WERI-Rb-1 (cell line): ENCODE data around the gene PDCL2.

ENCODE experiments used
- DNase-seq: peaks from one replicate; pipeline ENCODE4 v3.0.0-alpha.2; 2020
- H3K27ac ChIP-seq: fragments of 250-450 bp; sonication (Bioruptor Pico); 2 replicates; pipeline ENCODE4 v1.5.1; 2020; ENCODE audit warnings: mild to moderate bottlenecking, moderate library complexity
- H3K27me3 ChIP-seq: fragments of 250-450 bp; sonication (Bioruptor Pico); 2 replicates; pipeline ENCODE4 v1.5.1; 2021; ENCODE audit warnings: mild to moderate bottlenecking, low read depth, moderate library complexity; ENCODE audit not compliant: insufficient read depth, severe bottlenecking
- H3K36me3 ChIP-seq: fragments of 250-450 bp; sonication (Bioruptor Pico); 2 replicates; pipeline ENCODE4 v1.5.1; 2020; ENCODE audit warnings: mild to moderate bottlenecking, moderate library complexity
- H3K4me3 ChIP-seq: 2 replicates; pipeline ENCODE4 v1.5.1; 2011; ENCODE audit warnings: low read depth, mild to moderate bottlenecking, control low read depth, low read length
- H3K9me3 ChIP-seq: fragments of 250-450 bp; sonication (Bioruptor Pico); 2 replicates; pipeline ENCODE4 v1.5.1; 2021; ENCODE audit warnings: mild to moderate bottlenecking, moderate library complexity; ENCODE audit not compliant: severe bottlenecking
- TF ChIP-seq, protein P1 (sequence below): IDR thresholded peaks from 2 replicates; pipeline ENCODE4 v1.5.1; 2011; ENCODE audit warnings: low read depth, mild to moderate bottlenecking, control low read depth, inconsistent platforms, low read length

PDCL2 gene, protein sequence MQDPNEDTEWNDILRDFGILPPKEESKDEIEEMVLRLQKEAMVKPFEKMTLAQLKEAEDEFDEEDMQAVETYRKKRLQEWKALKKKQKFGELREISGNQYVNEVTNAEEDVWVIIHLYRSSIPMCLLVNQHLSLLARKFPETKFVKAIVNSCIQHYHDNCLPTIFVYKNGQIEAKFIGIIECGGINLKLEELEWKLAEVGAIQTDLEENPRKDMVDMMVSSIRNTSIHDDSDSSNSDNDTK

DNA sequence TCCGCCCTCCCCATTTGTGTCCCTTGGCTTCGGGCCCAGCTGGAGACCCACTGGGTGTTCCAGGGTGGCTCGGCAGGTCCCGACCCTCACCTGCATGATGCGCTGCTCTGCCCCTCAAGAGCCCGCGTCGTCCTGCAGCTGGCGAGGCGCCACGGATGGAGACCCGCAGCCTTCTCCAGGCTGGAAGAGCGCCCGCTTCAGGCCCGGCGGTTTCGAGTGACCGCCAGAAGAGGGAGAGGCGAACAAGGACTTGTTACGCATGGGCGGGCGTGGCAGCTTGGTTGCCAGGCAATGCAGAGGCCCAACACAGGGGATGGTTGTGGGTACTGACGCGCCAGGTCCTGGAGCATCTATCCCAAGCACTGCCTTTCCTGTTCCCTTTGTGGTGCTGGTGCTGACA is at the start of gene PDCL2:
TSS of gene PDCL2 (minus strand) at position 232 of the 400 bp plus-strand sequence. CDS start at position 96, 136 bp downstream.
- Histone ChIP-seq H3K36me3 (no peaks in the 10 kb centered on the region), H3K4me3 (no peak within 1 kb of the TSS), H3K9me3 (no peaks in the 10 kb centered on the region), H3K27ac (no peak within 1 kb of the TSS), H3K27me3 (no peaks in the 10 kb centered on the region)
- TF ChIP-seq, protein P1, sequence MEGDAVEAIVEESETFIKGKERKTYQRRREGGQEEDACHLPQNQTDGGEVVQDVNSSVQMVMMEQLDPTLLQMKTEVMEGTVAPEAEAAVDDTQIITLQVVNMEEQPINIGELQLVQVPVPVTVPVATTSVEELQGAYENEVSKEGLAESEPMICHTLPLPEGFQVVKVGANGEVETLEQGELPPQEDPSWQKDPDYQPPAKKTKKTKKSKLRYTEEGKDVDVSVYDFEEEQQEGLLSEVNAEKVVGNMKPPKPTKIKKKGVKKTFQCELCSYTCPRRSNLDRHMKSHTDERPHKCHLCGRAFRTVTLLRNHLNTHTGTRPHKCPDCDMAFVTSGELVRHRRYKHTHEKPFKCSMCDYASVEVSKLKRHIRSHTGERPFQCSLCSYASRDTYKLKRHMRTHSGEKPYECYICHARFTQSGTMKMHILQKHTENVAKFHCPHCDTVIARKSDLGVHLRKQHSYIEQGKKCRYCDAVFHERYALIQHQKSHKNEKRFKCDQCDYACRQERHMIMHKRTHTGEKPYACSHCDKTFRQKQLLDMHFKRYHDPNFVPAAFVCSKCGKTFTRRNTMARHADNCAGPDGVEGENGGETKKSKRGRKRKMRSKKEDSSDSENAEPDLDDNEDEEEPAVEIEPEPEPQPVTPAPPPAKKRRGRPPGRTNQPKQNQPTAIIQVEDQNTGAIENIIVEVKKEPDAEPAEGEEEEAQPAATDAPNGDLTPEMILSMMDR: no peak
- no peak for DNase-seq

DNA sequence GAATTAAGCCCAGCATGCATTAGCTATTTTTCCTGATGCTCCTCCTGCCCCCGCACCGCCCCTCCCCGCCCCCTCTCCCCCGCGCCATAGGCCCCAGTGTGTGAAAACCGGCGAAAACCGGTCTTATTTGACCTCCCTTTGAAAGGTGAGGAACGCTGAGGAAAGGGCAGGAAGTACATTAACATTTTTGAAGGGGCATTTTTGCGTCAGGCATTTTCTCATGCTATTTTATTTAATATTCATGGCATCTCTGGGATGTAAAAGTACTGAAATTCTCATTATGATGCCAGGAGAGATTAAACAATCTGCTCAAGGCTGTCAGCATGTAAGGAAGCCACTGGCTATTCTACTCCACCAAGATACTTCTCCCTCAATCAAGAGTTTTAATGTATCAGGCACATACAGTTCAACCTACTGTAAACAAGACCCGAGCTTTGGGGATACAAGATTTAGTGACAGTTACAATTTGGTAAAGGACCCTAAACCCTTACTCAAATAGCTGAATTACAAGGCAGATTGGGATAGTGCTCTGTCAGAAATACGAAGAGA is 45.3 kb upstream of the PDCL2 start:
- TF ChIP-seq, protein P1: no peak
- no peaks in the 10 kb centered on the region for H3K36me3 ChIP-seq
- no peak overlapping the region for H3K27ac ChIP-seq
- no peaks in the 10 kb centered on the region for H3K9me3 ChIP-seq
- DNase-seq: no peak
- no peak overlapping the region for H3K4me3 ChIP-seq
- H3K27me3 ChIP-seq: no peaks in the 10 kb centered on the region

DNA sequence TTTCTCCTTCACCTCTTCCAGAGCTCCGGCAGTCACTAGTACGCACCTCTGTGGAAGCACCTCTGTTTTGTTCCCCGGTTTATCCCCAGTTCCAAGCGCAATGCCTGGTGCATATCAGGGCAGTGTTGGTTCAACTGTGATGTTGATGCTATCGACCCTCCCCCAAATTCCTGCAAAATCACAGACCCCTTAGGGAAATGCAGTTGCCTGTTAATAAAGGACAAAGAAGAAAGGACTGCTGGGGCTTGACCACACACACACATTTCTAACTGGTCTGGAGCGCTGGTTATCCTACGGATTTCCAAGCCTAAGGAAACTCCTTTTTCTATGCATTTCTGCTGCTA is 44.6 kb upstream of the PDCL2 start:
- no peaks in the 10 kb centered on the region for H3K9me3 ChIP-seq
- no peak for DNase-seq
- no peaks in the 10 kb centered on the region for H3K27me3 ChIP-seq
- TF ChIP-seq, protein P1: no peak
- peak overlapping the region; percentile 63 for H3K4me3 ChIP-seq
- no peak overlapping the region for H3K27ac ChIP-seq
- H3K36me3 ChIP-seq: no peaks in the 10 kb centered on the region

DNA sequence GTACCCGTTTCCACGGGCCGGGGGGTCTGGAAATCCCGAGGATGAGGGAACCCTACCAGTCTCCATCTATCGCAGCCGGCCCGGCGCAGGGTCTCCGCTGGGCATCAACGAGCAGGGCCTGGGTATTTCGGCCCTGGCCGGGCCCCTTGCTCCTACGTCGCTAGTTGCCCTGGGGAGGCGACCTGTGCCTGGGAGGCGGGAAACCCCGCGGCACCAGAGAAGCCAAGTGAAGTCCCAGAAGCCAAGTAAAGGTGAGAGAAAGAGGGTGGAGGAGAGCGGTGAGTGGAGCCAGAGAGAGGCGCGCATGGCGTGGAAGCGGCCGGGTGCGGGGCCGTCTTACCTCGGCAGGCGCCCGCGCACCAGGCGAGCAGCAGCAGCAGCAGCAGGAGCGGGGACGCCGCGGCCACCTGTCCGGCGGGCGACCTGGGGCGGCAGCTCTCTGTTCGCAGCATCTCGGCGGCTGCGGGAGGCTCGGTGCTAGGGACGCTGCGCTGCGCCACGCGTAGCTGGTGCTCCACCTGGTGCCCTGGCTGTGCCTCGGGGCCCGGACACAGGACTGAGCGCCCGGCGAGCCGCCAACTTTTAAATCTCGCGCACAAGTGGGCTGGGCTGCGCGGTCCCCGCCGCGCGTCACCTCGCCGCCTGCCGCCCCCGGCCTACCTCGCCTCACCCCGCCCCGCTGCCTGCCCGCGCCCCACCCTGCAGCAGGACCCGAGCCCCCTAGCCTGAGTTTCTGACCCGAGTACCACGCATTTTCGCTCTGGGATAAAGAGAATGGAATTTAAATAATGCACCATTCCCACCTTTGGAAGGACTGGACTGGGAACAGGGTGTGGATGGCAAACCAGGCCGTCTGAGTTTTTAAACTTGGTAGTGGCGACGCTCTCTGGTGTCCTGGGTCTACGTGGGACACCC is 44.0 kb upstream of the PDCL2 start, which contains the start of gene NMU:
TSS of gene NMU (minus strand) at position 558 of the 915 bp plus-strand sequence. CDS start at position 452, 106 bp downstream.
- TF ChIP-seq, protein P1: peak; percentile 55
- DNase-seq: peak; percentile 71
- Histone ChIP-seq H3K27ac (no peak within 1 kb of the TSS), H3K9me3 (no peaks in the 10 kb centered on the region), H3K4me3 (peak within 1 kb of the TSS; percentile 63), H3K27me3 (no peaks in the 10 kb centered on the region), H3K36me3 (no peaks in the 10 kb centered on the region)

DNA sequence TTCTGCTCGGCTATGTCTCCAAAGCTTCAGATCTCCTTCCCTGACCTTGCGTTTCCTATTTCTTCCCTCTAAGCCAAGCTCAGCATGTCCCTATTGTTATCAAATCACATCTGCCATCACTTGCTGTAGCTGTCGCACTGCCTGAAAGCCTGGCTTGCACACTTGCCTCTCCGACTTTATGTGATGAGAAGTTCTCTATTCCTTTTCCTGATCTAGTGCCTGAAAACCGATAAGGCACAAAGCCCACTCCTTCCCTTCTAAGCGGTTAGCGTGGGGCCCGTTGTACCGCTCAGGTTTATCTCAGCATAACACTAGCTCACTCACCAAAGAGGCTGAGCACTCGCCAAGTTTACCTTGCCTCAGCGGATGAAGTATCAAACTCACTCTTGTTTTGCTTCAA is 43.2 kb upstream of the PDCL2 start:
- no peaks in the 10 kb centered on the region for H3K9me3 ChIP-seq
- TF ChIP-seq, protein P1: no peak
- H3K27ac ChIP-seq: no peak overlapping the region
- DNase-seq: no peak
- no peaks in the 10 kb centered on the region for H3K36me3 ChIP-seq
- H3K27me3 ChIP-seq: no peaks in the 10 kb centered on the region
- H3K4me3 ChIP-seq: peak overlapping the region; percentile 63
